Germinal center (tissue), 1 donor: Measurements from ENCODE around the gene AUNIP.

Source experiments
- DNase-seq: peaks from one replicate; pipeline ENCODE4 v3.0.0; 2012; ENCODE audit warnings: mixed read lengths, low spot score

AUNIP gene

DNA sequence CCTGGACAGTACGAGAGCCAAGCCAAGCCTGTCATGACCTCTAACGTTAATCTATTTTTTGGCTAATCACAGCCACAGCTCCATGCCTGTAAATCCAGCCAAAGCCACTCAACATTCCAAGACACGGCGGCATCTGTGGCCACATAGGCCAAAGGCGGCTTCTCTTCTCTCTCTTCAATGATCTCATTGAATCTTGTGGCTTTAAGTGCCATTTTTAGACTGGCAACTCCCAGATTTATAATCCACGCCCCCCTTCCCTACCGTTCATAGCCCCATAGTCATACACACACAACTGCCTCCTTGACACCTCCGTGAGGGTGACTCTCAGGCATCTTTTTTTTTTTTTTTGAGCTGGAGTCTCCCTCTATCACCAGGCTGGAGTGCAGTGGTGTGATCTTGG, 64.9 kb downstream of the AUNIP start:
- no peak for DNase-seq

DNA sequence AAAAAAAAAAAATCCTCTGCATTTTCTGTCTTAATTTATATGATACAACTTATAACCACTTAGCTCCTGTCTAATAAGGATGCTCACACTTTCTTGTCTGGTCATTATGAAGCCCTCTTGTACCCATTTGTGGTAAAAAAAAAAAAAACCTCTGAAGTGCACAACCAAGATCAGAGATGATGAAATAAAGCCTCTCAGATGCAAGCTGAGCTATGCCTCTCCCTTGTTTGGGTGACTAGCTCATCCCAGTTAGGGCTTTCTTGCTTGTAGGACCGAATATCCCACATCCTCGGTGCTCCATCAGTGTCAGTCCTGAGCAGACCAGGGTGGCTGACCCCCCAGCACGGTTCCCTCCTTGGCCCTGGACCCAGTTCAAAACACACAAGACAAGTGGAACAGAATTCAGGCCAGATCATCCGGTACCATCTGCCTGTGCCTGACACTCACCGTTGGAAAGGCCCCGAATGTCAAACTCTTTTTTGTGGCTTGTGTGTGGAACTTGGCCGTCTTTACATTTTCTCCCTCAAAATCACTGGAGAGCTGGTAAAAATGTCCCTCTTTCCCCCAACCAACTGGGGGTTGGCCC, 65.6 kb downstream of the AUNIP start:
- no peak for DNase-seq

DNA sequence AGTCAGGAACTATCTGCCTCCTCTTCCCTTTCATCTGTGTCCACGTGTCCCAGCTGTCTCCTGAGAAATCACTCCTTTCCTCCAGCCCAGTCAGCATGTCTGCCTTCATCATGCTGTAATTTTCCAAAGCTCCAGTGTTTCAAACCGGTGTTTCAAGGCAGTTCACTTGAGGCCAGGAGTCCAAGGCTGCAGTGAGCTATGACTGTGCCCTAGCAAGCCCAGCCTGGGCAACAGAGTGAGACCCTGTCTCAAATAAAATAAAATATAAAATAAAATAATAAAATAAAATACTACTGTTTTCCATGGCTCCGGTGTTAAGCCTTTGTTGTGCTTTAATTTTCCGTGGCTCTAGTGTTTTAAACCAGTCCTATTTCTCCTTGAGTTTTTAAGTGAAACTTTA, 67.1 kb downstream of the AUNIP start:
- no peak for DNase-seq

DNA sequence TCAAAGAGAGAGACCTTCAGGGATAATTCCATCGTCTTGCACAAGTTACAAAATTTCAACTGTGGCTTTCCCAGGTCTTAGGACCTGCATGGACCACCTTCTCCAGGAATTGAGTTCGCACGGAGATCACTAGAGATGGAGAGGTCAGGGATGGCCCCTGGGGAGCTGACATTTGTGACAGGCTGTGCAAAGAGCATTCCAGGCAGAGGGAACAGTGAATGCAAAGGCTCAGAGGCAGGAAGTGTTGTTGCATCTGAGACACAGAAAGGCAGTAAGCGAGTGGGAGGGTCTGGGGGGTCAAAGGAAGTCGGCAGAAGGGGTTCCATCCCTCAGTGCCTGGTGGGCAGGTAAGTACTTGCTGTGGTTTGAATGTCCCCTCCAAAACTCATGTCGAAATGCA, 68.8 kb downstream of the AUNIP start:
- no peak for DNase-seq

DNA sequence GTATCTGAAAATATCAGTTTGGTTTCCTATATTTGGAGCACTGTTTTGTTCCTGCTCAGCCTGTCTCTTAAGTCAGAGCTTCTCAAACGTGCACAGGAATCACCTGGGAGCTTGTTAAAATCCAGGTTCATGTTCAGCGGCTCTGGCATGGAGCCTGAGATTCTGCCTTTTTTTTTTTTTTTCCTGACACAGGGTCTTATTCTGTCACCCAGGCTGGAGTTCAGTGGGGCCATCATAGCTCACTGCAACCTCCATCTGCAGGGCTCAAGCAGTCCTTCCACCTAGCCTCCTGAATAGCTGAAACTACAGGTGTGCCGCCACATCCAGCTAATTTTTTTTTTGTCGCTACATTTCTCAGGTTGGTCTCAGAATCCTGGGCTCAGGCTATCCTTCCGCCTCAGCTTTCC, 71.5 kb downstream of the AUNIP start:
- no peak for DNase-seq

DNA sequence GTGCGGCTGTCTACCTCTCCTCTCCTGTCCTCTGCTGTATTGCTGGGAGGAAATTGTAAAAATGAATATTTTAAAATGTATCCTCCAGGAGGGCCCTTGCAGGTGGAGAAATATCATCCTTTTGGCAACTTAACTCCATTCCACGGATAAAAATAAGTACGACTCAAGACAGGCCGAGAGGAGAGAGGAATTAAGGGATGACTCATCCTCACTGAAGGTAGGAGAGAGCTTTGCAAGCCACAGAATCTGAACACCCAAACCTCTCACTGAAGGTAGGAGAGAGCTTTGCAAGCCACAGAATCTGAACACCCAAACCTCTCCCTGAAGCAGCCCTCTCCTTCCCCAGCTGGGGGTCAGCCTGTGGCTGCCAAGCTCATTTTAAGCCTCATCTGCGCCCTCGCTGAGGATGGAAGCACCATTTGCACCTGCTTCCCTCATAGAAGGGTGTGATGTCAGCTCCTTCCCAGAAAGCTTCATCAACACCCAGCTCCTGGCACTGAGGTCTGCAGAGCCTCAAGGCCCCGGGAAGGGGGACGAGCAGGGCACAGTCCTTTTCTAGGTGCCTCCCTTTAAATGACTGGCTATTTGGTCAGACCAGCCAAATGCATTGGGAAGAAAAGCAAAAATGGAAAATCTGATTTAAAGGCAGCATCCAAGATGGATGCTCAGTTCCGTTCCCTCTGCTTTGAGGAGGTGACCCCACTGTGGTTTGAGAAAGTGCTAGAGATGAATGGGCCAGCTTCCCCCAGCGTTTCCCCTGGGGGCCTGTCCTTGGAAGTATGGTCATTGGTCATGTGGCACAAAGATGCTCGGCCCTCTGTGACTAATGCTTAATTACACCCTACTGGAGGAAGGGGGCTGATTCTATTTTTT, 72.1 kb downstream of the AUNIP start:
- DNase-seq: no peak

DNA sequence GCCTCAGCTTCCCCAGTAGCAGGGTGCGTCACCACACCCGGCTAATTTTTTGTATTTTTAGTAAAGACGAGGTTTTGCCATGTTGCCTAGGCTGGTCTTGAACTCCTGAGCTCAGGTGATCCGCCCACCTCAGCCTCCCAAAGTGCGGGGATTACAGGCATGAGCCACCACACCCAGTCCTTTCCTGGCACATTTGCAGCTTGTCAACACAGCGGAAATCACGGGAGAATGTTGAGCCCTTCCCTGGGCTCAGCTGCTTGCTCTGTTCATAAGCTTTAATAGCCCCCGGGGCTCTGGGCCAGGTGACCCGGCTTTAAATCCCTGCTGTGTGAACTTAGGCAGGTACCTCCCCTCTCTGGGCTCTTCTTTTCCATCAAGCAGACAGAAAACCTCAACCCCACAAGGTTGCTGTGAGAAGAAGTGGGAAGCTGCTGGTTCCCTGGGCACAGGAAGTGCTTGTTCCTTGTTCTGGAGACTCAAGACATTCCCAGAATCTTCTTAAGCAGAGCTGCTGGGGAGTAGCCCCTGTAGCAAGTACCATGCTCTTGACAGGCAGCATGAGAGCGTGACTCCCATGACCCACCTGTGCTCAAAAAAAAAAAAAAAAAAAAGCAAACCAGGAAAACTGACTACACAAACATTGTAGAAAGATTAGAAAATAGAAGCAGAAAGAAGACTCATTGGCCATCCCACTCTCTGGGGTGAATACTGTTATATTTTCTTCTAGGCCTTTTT, 73.8 kb downstream of the AUNIP start:
- DNase-seq: no peak

DNA sequence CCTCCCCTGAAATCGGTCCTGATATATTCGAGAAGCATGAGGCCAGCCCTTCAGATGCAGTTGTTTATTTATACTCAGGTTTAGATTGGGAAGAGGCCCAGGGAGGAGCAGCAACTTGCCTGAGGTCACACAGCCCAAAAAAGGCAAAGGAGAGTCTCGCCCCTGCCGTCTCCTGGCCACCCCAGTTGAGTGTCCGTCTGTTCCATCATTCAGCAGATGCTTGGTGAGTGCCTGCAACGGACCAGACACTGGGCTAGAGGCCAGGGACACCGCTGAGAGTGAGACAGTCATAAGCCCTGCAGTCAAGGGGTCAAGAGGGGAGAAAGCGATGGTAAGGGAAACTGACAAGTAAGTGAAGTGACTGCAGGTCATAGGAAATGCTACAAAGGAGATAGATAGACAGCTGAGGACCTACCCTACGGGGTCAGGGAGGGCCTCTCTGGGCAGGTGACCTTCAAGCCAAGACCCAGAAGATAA, 74.6 kb downstream of the AUNIP start:
- no peak for DNase-seq
